Endothelial cell (in vitro differentiated cells): ENCODE data around the gene PRKCZ. TPM values are rescaled to one million over a fixed set of nuclear protein-coding genes. Genes with fewer than 3 reads are reported as not detected.
A peak's percentile ranks its signal among the peaks of the same experiment; 100 is the strongest.

ENCODE experiments used
- DNase-seq: peaks from one replicate; pipeline ENCODE4 v3.0.0; 2021; ENCODE audit warnings: low spot score
- H3K27ac Mint-ChIP-seq: one replicate; pipeline ENCODE4 v1.8.0; 2021; ENCODE audit warnings: mixed read lengths, inconsistent platforms; ENCODE audit not compliant: unreplicated experiment
- H3K27me3 Mint-ChIP-seq: one replicate; pipeline ENCODE4 v1.8.0; 2021; ENCODE audit warnings: mild to moderate bottlenecking, moderate library complexity, mixed read lengths, inconsistent platforms; ENCODE audit not compliant: unreplicated experiment
- H3K36me3 Mint-ChIP-seq: one replicate; pipeline ENCODE4 v1.8.0; 2021; ENCODE audit warnings: mild to moderate bottlenecking, low read depth, mixed read lengths, inconsistent platforms; ENCODE audit not compliant: unreplicated experiment
- H3K4me1 Mint-ChIP-seq: one replicate; pipeline ENCODE4 v1.8.0; 2021; ENCODE audit warnings: mild to moderate bottlenecking, mixed read lengths, inconsistent platforms; ENCODE audit not compliant: unreplicated experiment
- H3K4me3 Mint-ChIP-seq: one replicate; pipeline ENCODE4 v1.8.0; 2021; ENCODE audit warnings: mild to moderate bottlenecking, mixed read lengths, inconsistent platforms; ENCODE audit not compliant: unreplicated experiment
- H3K9me3 Mint-ChIP-seq: one replicate; pipeline ENCODE4 v1.8.0; 2021; ENCODE audit warnings: mixed read lengths, inconsistent platforms; ENCODE audit not compliant: unreplicated experiment
- CTCF ChIP-seq: fragments of 200-600 bp; sonication (generic); IDR thresholded peaks from one replicate; pipeline ENCODE4 v1.5.0; 2021; ENCODE audit warnings: antibody characterized with exemption; ENCODE audit not compliant: unreplicated experiment
- total RNA-seq: library from RNA; stranded (reverse); fragmentation: NEBNext Ultra II Directional; extraction: Animal tissue kit (Norgen Biotek cat#: 25700); gene quantifications from one replicate; pipeline ENCODE4 v1.2.1, GENCODE V29; 2021; ENCODE audit not compliant: unreplicated experiment

PRKCZ gene
- total RNA-seq, 1 donor from 2014 or later = 23.1 TPM

DNA sequence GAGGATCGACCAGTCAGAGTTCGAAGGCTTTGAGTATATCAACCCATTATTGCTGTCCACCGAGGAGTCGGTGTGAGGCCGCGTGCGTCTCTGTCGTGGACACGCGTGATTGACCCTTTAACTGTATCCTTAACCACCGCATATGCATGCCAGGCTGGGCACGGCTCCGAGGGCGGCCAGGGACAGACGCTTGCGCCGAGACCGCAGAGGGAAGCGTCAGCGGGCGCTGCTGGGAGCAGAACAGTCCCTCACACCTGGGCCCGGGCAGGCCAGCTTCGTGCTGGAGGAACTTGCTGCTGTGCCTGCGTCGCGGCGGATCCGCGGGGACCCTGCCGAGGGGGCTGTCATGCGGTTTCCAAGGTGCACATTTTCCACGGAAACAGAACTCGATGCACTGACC lies 134.7 kb downstream of the PRKCZ start:
- Mint-ChIP-seq H3K4me3 (no peak overlapping the region), H3K27ac (no peak overlapping the region), H3K4me1 (peaks cover 4% of the 10 kb centered on the region), H3K9me3 (no peaks in the 10 kb centered on the region), H3K36me3 (peaks cover 13% of the 10 kb centered on the region), H3K27me3 (peaks cover 9% of the 10 kb centered on the region)
- no peak for TF ChIP-seq CTCF
- no peak for DNase-seq

- Mint-ChIP-seq H3K4me3 (peak overlapping the region; percentile 69), H3K36me3 (peaks cover 8% of the 10 kb centered on the region), H3K27me3 (peaks cover 5% of the 10 kb centered on the region), H3K27ac (no peak overlapping the region), H3K9me3 (no peaks in the 10 kb centered on the region), H3K4me1 (peaks cover 4% of the 10 kb centered on the region)
- no peak for DNase-seq
- no peak for TF ChIP-seq CTCF
These were observed 136.0 kb downstream of the PRKCZ start for GRCh38 chr1:2185880-2186855.

GRCh38 chr1:2186901-2187300 lies 136.7 kb downstream of the PRKCZ start:
- peaks cover 12% of the 10 kb centered on the region for H3K36me3 Mint-ChIP-seq
- peaks cover 4% of the 10 kb centered on the region for H3K4me1 Mint-ChIP-seq
- DNase-seq = no peak
- peaks cover 8% of the 10 kb centered on the region for H3K27me3 Mint-ChIP-seq
- H3K4me3 Mint-ChIP-seq = no peak overlapping the region
- H3K27ac Mint-ChIP-seq = no peak overlapping the region
- no peak for TF ChIP-seq CTCF
- H3K9me3 Mint-ChIP-seq = no peaks in the 10 kb centered on the region

DNA sequence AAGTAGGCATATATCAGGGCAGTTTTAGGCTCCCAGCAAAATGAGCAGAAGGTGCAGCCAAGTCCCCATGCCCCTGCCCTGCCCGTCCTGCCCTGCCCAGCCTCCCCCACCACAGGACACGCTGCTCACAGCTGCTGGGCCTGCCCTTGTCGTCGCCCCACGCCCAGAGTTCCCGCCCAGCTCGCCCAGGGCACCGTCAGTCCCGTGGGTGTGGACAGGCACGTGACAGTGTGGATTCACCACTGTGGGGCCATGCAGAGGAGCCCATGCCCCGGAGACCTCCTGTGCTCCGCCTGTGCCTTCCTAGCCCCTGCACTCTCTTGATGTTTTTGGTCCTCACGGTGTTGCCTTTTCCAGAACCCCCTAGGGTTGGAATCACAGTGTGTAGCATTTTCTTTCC lies 137.4 kb downstream of the PRKCZ start:
- no peak overlapping the region for H3K27ac Mint-ChIP-seq
- no peak overlapping the region for H3K4me3 Mint-ChIP-seq

More for the DNA sequence above, 137.4 kb downstream of the PRKCZ start:
- Mint-ChIP-seq H3K27me3 (peaks cover 8% of the 10 kb centered on the region), H3K36me3 (peaks cover 12% of the 10 kb centered on the region), H3K9me3 (no peaks in the 10 kb centered on the region), H3K4me1 (peaks cover 4% of the 10 kb centered on the region)
- DNase-seq = no peak
- TF ChIP-seq CTCF = no peak
